ENCODE data around the gene PCDH11Y. TPM values are rescaled to one million over a fixed set of nuclear protein-coding genes. Genes with fewer than 3 reads are reported as not detected.

PCDH11Y gene, protein sequence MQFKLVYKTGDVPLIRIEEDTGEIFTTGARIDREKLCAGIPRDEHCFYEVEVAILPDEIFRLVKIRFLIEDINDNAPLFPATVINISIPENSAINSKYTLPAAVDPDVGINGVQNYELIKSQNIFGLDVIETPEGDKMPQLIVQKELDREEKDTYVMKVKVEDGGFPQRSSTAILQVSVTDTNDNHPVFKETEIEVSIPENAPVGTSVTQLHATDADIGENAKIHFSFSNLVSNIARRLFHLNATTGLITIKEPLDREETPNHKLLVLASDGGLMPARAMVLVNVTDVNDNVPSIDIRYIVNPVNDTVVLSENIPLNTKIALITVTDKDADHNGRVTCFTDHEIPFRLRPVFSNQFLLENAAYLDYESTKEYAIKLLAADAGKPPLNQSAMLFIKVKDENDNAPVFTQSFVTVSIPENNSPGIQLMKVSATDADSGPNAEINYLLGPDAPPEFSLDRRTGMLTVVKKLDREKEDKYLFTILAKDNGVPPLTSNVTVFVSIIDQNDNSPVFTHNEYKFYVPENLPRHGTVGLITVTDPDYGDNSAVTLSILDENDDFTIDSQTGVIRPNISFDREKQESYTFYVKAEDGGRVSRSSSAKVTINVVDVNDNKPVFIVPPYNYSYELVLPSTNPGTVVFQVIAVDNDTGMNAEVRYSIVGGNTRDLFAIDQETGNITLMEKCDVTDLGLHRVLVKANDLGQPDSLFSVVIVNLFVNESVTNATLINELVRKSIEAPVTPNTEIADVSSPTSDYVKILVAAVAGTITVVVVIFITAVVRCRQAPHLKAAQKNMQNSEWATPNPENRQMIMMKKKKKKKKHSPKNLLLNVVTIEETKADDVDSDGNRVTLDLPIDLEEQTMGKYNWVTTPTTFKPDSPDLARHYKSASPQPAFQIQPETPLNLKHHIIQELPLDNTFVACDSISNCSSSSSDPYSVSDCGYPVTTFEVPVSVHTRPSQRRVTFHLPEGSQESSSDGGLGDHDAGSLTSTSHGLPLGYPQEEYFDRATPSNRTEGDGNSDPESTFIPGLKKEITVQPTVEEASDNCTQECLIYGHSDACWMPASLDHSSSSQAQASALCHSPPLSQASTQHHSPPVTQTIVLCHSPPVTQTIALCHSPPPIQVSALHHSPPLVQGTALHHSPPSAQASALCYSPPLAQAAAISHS (N-terminal part only)
- total RNA-seq, result 47.7 TPM

DNA sequence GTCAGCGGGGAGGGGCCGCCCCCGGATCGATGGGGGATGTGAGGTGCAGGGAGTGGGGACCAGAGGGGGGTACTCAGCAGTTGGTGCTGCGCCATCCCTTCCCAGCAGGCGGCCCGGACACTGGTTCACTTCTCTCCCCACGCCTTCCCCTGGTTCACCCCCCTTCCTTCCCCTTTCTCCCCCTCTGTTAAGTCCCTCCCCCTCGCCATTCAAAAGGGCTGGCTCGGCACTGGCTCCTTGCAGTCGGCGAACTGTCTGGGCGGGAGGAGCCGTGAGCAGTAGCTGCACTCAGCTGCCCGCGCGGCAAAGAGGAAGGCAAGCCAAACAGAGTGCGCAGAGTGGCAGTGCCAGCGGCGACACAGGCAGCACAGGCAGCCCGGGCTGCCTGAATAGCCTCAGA is at the start of gene PCDH11Y:
Gene PCDH11Y, plus strand, starts transcription at position 240 of the 400 bp plus-strand sequence. CDS start 56,804 bp downstream, outside the sequence.

Small RNA genes within 50 kb of the gene (small RNA-seq; reads per million reads assigned to genes)
- gene RNU2-57P (not detected), gene SNX3P1Y (not detected)
